Parathyroid adenoma (tissue), 2 donors: ENCODE measurements around the gene MAGEC3.

Source experiments
- H2AFZ ChIP-seq: fragments of 300-600 bp; sonication (generic); one replicate; pipeline ENCODE4 v1.7.0; 2017; ENCODE audit warnings: antibody characterized with exemption, mild to moderate bottlenecking
- H3K27ac ChIP-seq: fragments of 300-600 bp; sonication (generic); one replicate; pipeline ENCODE4 v1.7.0; 2017
- H3K27me3 ChIP-seq: fragments of 300-600 bp; sonication (generic); one replicate; pipeline ENCODE4 v1.7.0; 2017; ENCODE audit warnings: low read length; ENCODE audit not compliant: control insufficient read depth, insufficient read depth
- H3K36me3 ChIP-seq: fragments of 300-600 bp; sonication (generic); one replicate; pipeline ENCODE4 v1.7.0; 2017; ENCODE audit warnings: low read length; ENCODE audit not compliant: control insufficient read depth, insufficient read depth
- H3K4me1 ChIP-seq: fragments of 300-600 bp; sonication (generic); one replicate; pipeline ENCODE4 v1.7.0; 2017; ENCODE audit warnings: control low read depth
- H3K4me2 ChIP-seq: fragments of 300-600 bp; sonication (generic); one replicate; pipeline ENCODE4 v1.7.0; 2017; ENCODE audit warnings: low read length
- H3K4me3 ChIP-seq: fragments of 300-600 bp; sonication (generic); one replicate; pipeline ENCODE4 v1.7.0; 2017; ENCODE audit warnings: low read depth, low read length
- H3K79me2 ChIP-seq: fragments of 300-600 bp; sonication (generic); one replicate; pipeline ENCODE4 v1.7.0; 2017; ENCODE audit warnings: control low read depth
- H3K9ac ChIP-seq: fragments of 300-600 bp; sonication (generic); one replicate; pipeline ENCODE4 v1.7.0; 2017; ENCODE audit warnings: mild to moderate bottlenecking
- H3K9me3 ChIP-seq: fragments of 300-600 bp; sonication (generic); one replicate; pipeline ENCODE4 v1.7.0; 2017; ENCODE audit warnings: low read length; ENCODE audit not compliant: control insufficient read depth
- TF ChIP-seq, protein P1 (sequence below): fragments of 300-600 bp; sonication (generic); IDR thresholded peaks from one replicate; pipeline ENCODE4 v1.7.0; 2017; ENCODE audit warnings: antibody characterized with exemption, mild to moderate bottlenecking
- donor health status: primary hyperparathyroidism.

Gene MAGEC3

DNA sequence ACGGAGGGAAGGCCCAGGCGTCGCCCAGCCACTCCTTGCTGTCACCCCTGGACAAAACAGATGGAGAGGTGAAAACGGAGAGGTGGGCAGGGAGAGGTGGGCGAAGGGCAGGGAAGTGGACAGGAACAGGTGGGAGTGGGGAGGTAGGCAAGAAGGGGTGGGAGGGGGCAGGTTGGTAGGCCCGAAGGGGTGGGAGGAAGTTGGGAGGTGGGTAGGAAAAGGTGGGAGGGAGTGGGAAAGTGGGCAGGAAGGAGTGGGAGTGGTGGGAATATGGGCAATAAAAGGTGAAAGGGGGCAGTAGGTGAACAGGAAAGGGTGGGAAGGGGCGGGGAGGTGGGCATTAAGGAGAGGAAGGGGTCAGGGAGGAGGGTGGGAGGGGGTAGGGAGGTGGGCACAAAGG lies 56.6 kb downstream of the MAGEC3 start:
- no peaks in the 10 kb centered on the region for H3K9me3 ChIP-seq
- H3K79me2 ChIP-seq = no peaks in the 10 kb centered on the region
- TF ChIP-seq, protein P1, sequence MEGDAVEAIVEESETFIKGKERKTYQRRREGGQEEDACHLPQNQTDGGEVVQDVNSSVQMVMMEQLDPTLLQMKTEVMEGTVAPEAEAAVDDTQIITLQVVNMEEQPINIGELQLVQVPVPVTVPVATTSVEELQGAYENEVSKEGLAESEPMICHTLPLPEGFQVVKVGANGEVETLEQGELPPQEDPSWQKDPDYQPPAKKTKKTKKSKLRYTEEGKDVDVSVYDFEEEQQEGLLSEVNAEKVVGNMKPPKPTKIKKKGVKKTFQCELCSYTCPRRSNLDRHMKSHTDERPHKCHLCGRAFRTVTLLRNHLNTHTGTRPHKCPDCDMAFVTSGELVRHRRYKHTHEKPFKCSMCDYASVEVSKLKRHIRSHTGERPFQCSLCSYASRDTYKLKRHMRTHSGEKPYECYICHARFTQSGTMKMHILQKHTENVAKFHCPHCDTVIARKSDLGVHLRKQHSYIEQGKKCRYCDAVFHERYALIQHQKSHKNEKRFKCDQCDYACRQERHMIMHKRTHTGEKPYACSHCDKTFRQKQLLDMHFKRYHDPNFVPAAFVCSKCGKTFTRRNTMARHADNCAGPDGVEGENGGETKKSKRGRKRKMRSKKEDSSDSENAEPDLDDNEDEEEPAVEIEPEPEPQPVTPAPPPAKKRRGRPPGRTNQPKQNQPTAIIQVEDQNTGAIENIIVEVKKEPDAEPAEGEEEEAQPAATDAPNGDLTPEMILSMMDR = no peak
- H2AFZ ChIP-seq = no peak overlapping the region
- no peak overlapping the region for H3K27ac ChIP-seq
- no peaks in the 10 kb centered on the region for H3K4me1 ChIP-seq
- H3K27me3 ChIP-seq = no peaks in the 10 kb centered on the region
- no peak overlapping the region for H3K9ac ChIP-seq
- no peak overlapping the region for H3K4me3 ChIP-seq
- H3K4me2 ChIP-seq = no peak overlapping the region
- no peaks in the 10 kb centered on the region for H3K36me3 ChIP-seq

DNA sequence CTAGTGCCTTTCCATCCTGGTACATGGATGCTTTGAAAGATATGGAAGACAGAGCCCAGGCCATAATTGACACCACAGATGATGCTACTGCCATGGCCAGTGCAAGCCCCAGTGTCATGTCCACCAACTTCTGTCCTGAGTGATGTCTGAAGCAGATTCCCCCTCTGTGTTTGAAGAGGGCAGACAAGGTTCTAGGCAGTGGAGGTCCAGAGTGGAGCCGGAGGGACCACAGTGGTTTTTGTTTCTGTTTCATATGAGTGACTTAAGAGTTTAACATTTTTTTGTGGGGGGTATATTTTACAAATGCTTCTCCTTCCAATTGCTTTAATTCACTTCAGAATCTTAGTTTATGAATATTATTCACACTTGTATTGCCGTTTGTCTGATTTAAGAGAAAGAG lies 59.6 kb downstream of the MAGEC3 start:
- no peaks in the 10 kb centered on the region for H3K9me3 ChIP-seq
- no peak overlapping the region for H2AFZ ChIP-seq
- no peak overlapping the region for H3K4me2 ChIP-seq
- TF ChIP-seq, protein P1 = no peak
- no peaks in the 10 kb centered on the region for H3K4me1 ChIP-seq
- H3K4me3 ChIP-seq = no peak overlapping the region
- no peaks in the 10 kb centered on the region for H3K79me2 ChIP-seq
- H3K27ac ChIP-seq = no peak overlapping the region
- H3K9ac ChIP-seq = no peak overlapping the region
- H3K36me3 ChIP-seq = no peaks in the 10 kb centered on the region
- H3K27me3 ChIP-seq = no peaks in the 10 kb centered on the region

DNA sequence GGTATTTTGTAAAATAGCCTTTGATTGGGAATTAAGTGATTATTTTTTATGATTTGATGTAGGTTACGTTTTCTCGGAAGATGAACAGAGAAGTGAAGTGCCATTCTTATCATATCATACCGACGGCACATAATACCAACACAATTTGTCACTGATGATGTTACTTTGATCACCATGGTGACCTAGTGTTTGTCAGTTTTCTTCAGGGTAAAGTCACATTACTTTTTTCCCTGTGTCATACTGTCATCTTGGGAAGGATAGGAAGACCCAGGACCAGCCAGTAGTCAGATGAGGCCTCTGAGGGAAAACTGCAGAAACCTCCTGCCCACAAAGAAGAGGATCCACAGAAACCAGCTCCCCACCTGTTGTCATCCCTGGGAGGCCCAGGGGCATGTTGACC lies 64.2 kb downstream of the MAGEC3 start:
- H3K9ac ChIP-seq = no peak overlapping the region
- H3K9me3 ChIP-seq = no peaks in the 10 kb centered on the region
- H3K27ac ChIP-seq = no peak overlapping the region
- H3K4me1 ChIP-seq = no peaks in the 10 kb centered on the region
- H3K4me2 ChIP-seq = no peak overlapping the region
- TF ChIP-seq, protein P1 = no peak
- no peaks in the 10 kb centered on the region for H3K79me2 ChIP-seq
- no peak overlapping the region for H2AFZ ChIP-seq
- no peaks in the 10 kb centered on the region for H3K27me3 ChIP-seq
- no peak overlapping the region for H3K4me3 ChIP-seq
- no peaks in the 10 kb centered on the region for H3K36me3 ChIP-seq

DNA sequence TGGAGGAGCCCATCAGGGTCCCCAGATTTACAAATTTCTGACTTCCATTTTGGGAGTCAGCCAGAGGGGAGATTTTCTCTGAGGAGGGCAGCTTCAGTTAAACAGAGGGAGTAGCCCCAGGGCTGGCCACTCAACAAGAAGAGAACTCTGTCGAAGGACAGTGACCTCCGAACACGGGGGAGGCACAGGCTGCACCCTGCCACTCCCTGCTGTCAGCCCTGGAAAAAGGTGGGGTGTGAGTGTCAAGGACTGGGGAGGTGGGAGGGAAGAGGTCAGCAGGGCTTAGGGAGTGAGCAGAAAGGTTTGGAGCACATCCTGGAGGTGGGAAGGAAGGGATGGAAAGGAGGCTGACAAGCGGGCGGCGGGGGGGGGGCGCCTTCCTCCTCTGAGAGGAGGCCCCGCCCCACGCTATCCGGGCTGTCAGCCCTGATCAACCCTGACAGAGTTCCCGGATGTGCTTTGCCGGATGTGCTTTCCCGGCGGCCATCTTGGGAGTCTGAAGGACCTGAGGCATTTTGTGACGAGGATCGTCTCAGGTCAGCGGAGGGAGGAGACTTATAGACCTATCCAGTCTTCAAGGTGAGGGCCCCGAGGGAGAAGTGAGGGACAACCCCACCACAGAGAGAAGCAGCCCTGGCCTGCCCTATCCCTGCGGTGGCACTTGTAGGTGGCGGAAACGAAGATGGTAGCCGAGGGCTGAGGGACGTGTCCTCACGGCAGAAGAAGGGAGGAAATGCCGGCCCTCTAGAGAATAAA lies 65.5 kb downstream of the MAGEC3 start, which contains the start of gene MAGEC1:
MAGEC1 (plus strand) TSS at position 495 of the 756 bp plus-strand sequence. CDS start 1,179 bp downstream, outside the sequence.
- no peak within 1 kb of the TSS for H3K27ac ChIP-seq
- no peaks in the 10 kb centered on the region for H3K79me2 ChIP-seq
- H3K36me3 ChIP-seq = no peaks in the 10 kb centered on the region

More for the DNA sequence above, 65.5 kb downstream of the MAGEC3 start, which contains the start of gene MAGEC1:
- Histone ChIP-seq H2AFZ (no peak within 1 kb of the TSS), H3K4me2 (no peak within 1 kb of the TSS), H3K9me3 (no peaks in the 10 kb centered on the region), H3K27me3 (no peaks in the 10 kb centered on the region), H3K4me3 (no peak within 1 kb of the TSS), H3K9ac (no peak within 1 kb of the TSS), H3K4me1 (no peaks in the 10 kb centered on the region)
- TF ChIP-seq, protein P1 = no peak
